Measurements from ENCODE around the gene MTA3.
"Not testable (repeated sequence)": the region's sequence is repeated elsewhere in the genome, so short reads cannot be mapped to it uniquely, and the experiment has no call there.

DNA sequence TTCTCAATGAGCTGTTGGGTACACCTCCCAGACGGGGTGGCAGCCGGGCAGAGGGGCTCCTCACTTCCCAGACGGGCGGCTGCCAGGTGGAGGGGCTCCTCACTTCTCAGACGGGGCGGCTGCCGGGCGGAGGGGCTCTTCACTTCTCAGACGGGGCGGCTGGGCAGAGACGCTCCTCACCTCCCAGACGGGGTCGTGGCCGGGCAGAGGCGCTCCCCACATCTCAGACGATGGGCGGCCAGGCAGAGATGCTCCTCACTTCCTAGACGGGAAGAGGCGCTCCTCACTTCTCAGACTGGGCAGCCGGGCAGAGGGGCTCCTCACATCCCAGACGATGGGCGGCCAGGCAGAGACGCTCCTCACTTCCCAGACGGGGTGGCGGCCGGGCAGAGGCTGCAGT, 53.2 kb downstream of the MTA3 start:
- not testable (repeated sequence) for TF ChIP-seq POLR2A (IDR thresholded peaks at IDR 0.05; ENCODE audit: low read length); GATA1 (IDR thresholded peaks at IDR 0.05; ENCODE audit: low read depth, low read length)

Measured in erythroblast (primary cell).